Breast epithelium (tissue), 4 donors: ENCODE data around the gene ATRN. TPM values are rescaled to one million over a fixed set of nuclear protein-coding genes. Genes with fewer than 3 reads are reported as not detected.

Experiments used
- DNase-seq, 2 donors: peaks; one replicate each; pipeline ENCODE4 v3.0.0-alpha.2; 2019; ENCODE audit warnings: low spot score in 2 of 2
- H3K27ac ChIP-seq, 2 donors: fragments of 200-600 bp; sonication (generic) in 1 of 2; one replicate each; pipeline ENCODE4 v1.5.1; 2016 to 2019; ENCODE audit warnings: mild to moderate bottlenecking in 1 of 2
- H3K27me3 ChIP-seq, 2 donors: fragments of 200-600 bp; sonication (generic) in 1 of 2; one replicate each; pipeline versions ENCODE4 v1.5.1 to v1.6.0; 2017 to 2019; ENCODE audit warnings: control low read depth in 1 of 2, mild to moderate bottlenecking in 1 of 2
- H3K36me3 ChIP-seq: fragments of 200-600 bp; one replicate; pipeline ENCODE4 v1.5.1; 2019
- H3K4me1 ChIP-seq, 2 donors: fragments of 200-600 bp; sonication (generic); one replicate each; pipeline ENCODE4 v1.5.1; 2016 to 2019; ENCODE audit warnings: control low read depth in 1 of 2
- H3K4me3 ChIP-seq, 3 donors: fragments of 200-600 bp; sonication (generic); 1 replicate in 2 of 3; 2 replicates in 1 of 3; pipeline ENCODE4 v1.5.1; 2016 to 2019; ENCODE audit warnings: mild to moderate bottlenecking in 3 of 3, moderate library complexity in 2 of 3
- H3K9me3 ChIP-seq, 2 donors: fragments of 200-600 bp; sonication (generic) in 1 of 2; one replicate each; pipeline ENCODE4 v1.5.1; 2016 to 2019; ENCODE audit warnings: control low read depth in 1 of 2
- CTCF ChIP-seq, 3 donors: fragments of 450-650 bp; IDR thresholded peaks; one replicate each; pipeline ENCODE4 v1.5.1; 2016 to 2017; ENCODE audit warnings: antibody characterized with exemption in 3 of 3, mild to moderate bottlenecking in 3 of 3, moderate library complexity in 3 of 3
- POLR2A ChIP-seq: fragments of 450-650 bp; IDR thresholded peaks from one replicate; pipeline ENCODE4 v1.6.1; 2016; ENCODE audit warnings: antibody characterized with exemption, mild to moderate bottlenecking, moderate library complexity
- POLR2AphosphoS5 ChIP-seq, 3 donors: sonication (generic); formaldehyde crosslinking; IDR thresholded peaks; one replicate each; pipeline ENCODE4 v1.6.1; 2017; ENCODE audit warnings: antibody characterized with exemption in 3 of 3
- intact Hi-C: fragments of 100-400 bp; cut with DNase I; formaldehyde crosslinking; loops from one replicate; pipeline ENCODE4 v1.15.1; 2023; ENCODE audit warnings: low total_unique reads
- total RNA-seq, 3 donors: library from RNA; depleted of rRNA; stranded (reverse); fragments of >200 nt; gene quantifications; one replicate each; pipeline ENCODE4 v1.1.0, GENCODE V29; 2016

The ATRN gene
- total RNA-seq, 3 donors from 2014 or later, result 26.5 to 35.6 (median 32.3) TPM

GRCh38 chr20:3697588-3698305 is 226.9 kb downstream of the ATRN start:
- no peaks in the 10 kb centered on the region for H3K36me3 ChIP-seq
- peaks cover 0 to 6% of the 10 kb centered on the region in 2 donors for H3K9me3 ChIP-seq
- intact Hi-C loops, result no loop called here
- no peak overlapping the region for H3K27ac ChIP-seq
- no peaks in the 10 kb centered on the region for H3K4me1 ChIP-seq
- no peak overlapping the region for H3K4me3 ChIP-seq
- DNase-seq, result no peak
- TF ChIP-seq CTCF (IDR thresholded peaks at IDR 0.05) (no peak), POLR2A (no peak), POLR2AphosphoS5 (IDR thresholded peaks at IDR 0.05) (no peak)
- H3K27me3 ChIP-seq, result no peaks in the 10 kb centered on the region

- Histone ChIP-seq H3K4me1 (no peaks in the 10 kb centered on the region), H3K4me3 (no peak overlapping the region), H3K27ac (no peak overlapping the region), H3K36me3 (no peaks in the 10 kb centered on the region), H3K9me3 (peaks cover 0 to 6% of the 10 kb centered on the region in 2 donors), H3K27me3 (no peaks in the 10 kb centered on the region)
- DNase-seq, result no peak
- intact Hi-C loops, result no loop called here
- TF ChIP-seq POLR2A, result no peak
- no peak for TF ChIP-seq POLR2AphosphoS5 (IDR thresholded peaks at IDR 0.05)
- no peak for TF ChIP-seq CTCF (IDR thresholded peaks at IDR 0.05)
These were observed 227.8 kb downstream of the ATRN start for GRCh38 chr20:3698591-3699001.

GRCh38 chr20:3699037-3699436 is 228.2 kb downstream of the ATRN start:
- H3K4me3 ChIP-seq, result no peak overlapping the region
- H3K27ac ChIP-seq, result no peak overlapping the region
- intact Hi-C loops, result no loop called here
- H3K27me3 ChIP-seq, result no peaks in the 10 kb centered on the region
- H3K4me1 ChIP-seq, result no peaks in the 10 kb centered on the region
- TF ChIP-seq CTCF (IDR thresholded peaks at IDR 0.05) (no peak), POLR2AphosphoS5 (IDR thresholded peaks at IDR 0.05) (no peak), POLR2A (no peak)
- no peaks in the 10 kb centered on the region for H3K36me3 ChIP-seq
- no peak for DNase-seq
- peaks cover 0 to 6% of the 10 kb centered on the region in 2 donors for H3K9me3 ChIP-seq

Other genes with a start within 250 kb of the ATRN start
- 1 to 10 TPM in 2 of 3 donors, under 1 TPM in 1; 0.48 to 4.9 (median 3.1) TPM for gene SLC4A11, start 231.8 kb upstream of the ATRN start, total RNA-seq
- 10 to 100 TPM; 15.7 to 35.8 (median 22.8) TPM for gene DNAAF9, start 63.3 kb upstream of the ATRN start, total RNA-seq
- gene GFRA4, start 192.4 kb downstream of the ATRN start, total RNA-seq, result not detected
- gene ADAM33, start 211.0 kb downstream of the ATRN start, total RNA-seq, result 10 to 100 TPM; 29.4 to 39.5 (median 37.4) TPM
- 10 to 100 TPM in 1 of 3 donors, 1 to 10 TPM in 2; 2.0 to 32.0 (median 6.9) TPM for gene SIGLEC1, start 241.6 kb downstream of the ATRN start, total RNA-seq